GM19035 (cell line): ENCODE measurements around the gene GSPT1.

Source experiments
- ATAC-seq: cut with Tn5 transposase; IDR thresholded peaks from one replicate; pipeline ENCODE4 v1.9.1; 2021; ENCODE audit not compliant: unreplicated experiment

The GSPT1 gene

GRCh38 chr16:11913425-11914079, 2.2 kb downstream of the GSPT1 start:
- ATAC-seq = no peak

- ATAC-seq = no peak
Measured at GRCh38 chr16:11909653-11910545, 5.9 kb downstream of the GSPT1 start.

- ATAC-seq = no peak
Measured at GRCh38 chr16:11907160-11907970, 8.4 kb downstream of the GSPT1 start.

GRCh38 chr16:11903906-11904305, 11.8 kb downstream of the GSPT1 start:
- ATAC-seq = no peak

- no peak for ATAC-seq
Measured at GRCh38 chr16:11901091-11901490, 14.7 kb downstream of the GSPT1 start.

GRCh38 chr16:11896486-11897176, 19.1 kb downstream of the GSPT1 start:
- ATAC-seq = no peak

GRCh38 chr16:11893571-11893970, 22.2 kb downstream of the GSPT1 start:
- ATAC-seq = no peak

- ATAC-seq = no peak
Measured at GRCh38 chr16:11892761-11893160, 23.0 kb downstream of the GSPT1 start.

GRCh38 chr16:11890231-11890965, 25.4 kb downstream of the GSPT1 start:
- ATAC-seq = no peak

GRCh38 chr16:11886881-11887280, 28.9 kb downstream of the GSPT1 start:
- ATAC-seq = no peak

- no peak for ATAC-seq
Measured at GRCh38 chr16:11884035-11884434, 31.7 kb downstream of the GSPT1 start.

GRCh38 chr16:11880007-11880406, 35.7 kb downstream of the GSPT1 start:
- ATAC-seq = no peak

GRCh38 chr16:11877374-11877773, 38.4 kb downstream of the GSPT1 start:
- ATAC-seq = no peak

- ATAC-seq = no peak
Measured at GRCh38 chr16:11876306-11876705, 39.5 kb downstream of the GSPT1 start.

- ATAC-seq = no peak
Measured at GRCh38 chr16:11875721-11876120, 40.0 kb downstream of the GSPT1 start.

- no peak for ATAC-seq
Measured at GRCh38 chr16:11871193-11871592, 44.6 kb downstream of the GSPT1 start.

GRCh38 chr16:11870399-11870798, 45.4 kb downstream of the GSPT1 start:
- ATAC-seq = no peak

- no peak for ATAC-seq
Measured at GRCh38 chr16:11869353-11870228, 46.2 kb downstream of the GSPT1 start.

GRCh38 chr16:11868412-11868980, 47.3 kb downstream of the GSPT1 start:
- ATAC-seq = no peak
